HEK293T (cell line): Measurements from ENCODE around the gene OXER1.

ENCODE experiments used
- ARNT ChIP-seq: fragments of 450-650 bp; IDR thresholded peaks from 2 replicates; pipeline ENCODE4 v1.6.1; 2017; ENCODE audit warnings: mild to moderate bottlenecking
- BHLHE40 ChIP-seq: fragments of 450-650 bp; IDR thresholded peaks from 2 replicates; pipeline ENCODE4 v1.6.1; 2016; ENCODE audit warnings: mild to moderate bottlenecking, moderate library complexity, borderline replicate concordance
- ELF4 ChIP-seq: fragments of 450-650 bp; IDR thresholded peaks from 2 replicates; pipeline ENCODE4 v1.6.1; 2017; ENCODE audit warnings: antibody characterized with exemption
- FOXA1 ChIP-seq: fragments of 450-650 bp; IDR thresholded peaks from 2 replicates; pipeline ENCODE4 v1.6.1; 2016; ENCODE audit warnings: mild to moderate bottlenecking
- FOXK2 ChIP-seq: fragments of 450-650 bp; IDR thresholded peaks from 2 replicates; pipeline ENCODE4 v1.6.1; 2016; ENCODE audit warnings: mild to moderate bottlenecking
- FOXM1 ChIP-seq: fragments of 450-650 bp; IDR thresholded peaks from 2 replicates; pipeline ENCODE4 v1.6.1; 2017; ENCODE audit warnings: mild to moderate bottlenecking, borderline replicate concordance
- SP1 ChIP-seq: fragments of 450-650 bp; IDR thresholded peaks from 2 replicates; pipeline ENCODE4 v1.6.1; 2017
- SUZ12 ChIP-seq: fragments of 450-650 bp; IDR thresholded peaks from 2 replicates; pipeline ENCODE4 v1.6.1; 2016; ENCODE audit warnings: mild to moderate bottlenecking

DNA sequence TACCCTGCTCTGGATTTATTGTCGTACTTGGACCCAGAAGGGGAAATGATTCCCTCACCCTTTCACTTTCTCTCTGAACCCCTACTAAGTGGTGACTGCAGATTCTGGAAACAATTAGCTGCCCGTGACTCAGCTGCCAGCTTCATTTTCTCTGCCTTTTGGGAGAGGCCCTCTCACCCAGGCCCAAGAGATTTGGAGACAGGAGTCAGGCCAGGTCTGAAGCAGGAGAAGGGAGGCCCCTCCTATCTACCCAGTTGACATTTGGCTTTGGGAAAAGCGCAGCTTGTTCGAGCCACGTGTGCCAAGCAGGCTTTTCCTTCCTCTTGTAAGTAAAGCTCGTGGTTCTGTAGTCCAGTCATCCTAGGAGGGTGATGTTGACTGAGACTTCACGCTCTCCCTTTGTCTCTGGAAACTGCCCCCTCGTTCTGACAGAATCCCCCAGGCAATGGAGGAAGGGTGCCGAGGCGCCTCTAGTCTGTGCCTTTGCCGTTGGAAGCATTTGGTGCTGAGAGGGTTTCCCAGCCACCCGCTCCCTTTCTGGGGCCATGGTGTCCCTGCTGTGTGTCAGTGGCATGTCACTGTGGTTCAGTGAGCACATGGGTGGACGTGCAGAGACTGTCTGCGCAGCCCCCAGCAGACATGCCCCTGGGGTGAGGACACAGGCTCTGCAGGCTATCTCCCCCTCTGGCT is 8.6 kb downstream of the OXER1 start:
- TF ChIP-seq ELF4 (no peak), ARNT (no peak), SUZ12 (no peak), SP1 (no peak), FOXK2 (no peak), FOXM1 (no peak), BHLHE40 (no peak), FOXA1 (no peak)
